ENCODE data around the gene KRT25. TPM values are rescaled to one million over a fixed set of nuclear protein-coding genes. Genes with fewer than 3 reads are reported as not detected.

The KRT25 gene
- total RNA-seq, 2 donors from 2014 or later: not detected

- DNase-seq (ENCODE audit: low spot score in 2 of 2) (no peak), ATAC-seq (no peak)
- Mint-ChIP-seq H3K9me3 (no peaks in the 10 kb centered on the region), H3K27ac (no peak overlapping the region), H3K36me3 (no peaks in the 10 kb centered on the region)
These were observed 36.2 kb downstream of the KRT25 start for GRCh38 chr17:40718930-40719329.

- no peak for DNase-seq (ENCODE audit: low spot score in 2 of 2)
- Mint-ChIP-seq H3K27ac (no peak overlapping the region), H3K36me3 (no peaks in the 10 kb centered on the region), H3K9me3 (no peaks in the 10 kb centered on the region)
- ATAC-seq: no peak
These were observed 37.4 kb downstream of the KRT25 start for GRCh38 chr17:40717776-40718175.

DNA sequence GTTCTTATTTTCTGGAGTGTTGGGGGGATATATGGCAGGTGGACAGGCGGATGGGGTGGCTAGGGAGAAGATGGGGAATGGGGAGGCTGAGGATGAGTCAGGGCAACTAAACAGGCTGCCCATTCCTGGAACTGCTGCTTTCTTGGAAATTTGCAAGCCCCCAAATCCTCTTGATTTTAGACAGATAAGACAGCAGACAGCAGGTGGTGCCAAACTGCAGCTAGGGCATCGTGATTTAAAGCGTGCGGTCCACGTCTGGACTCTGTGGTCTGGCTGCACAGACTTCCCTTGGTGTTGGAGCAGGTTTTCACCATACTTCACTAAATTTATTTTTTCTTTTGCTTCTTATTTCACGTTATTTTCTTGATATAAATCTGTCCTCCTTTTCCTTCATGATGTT, 40.7 kb downstream of the KRT25 start:
- H3K27ac Mint-ChIP-seq: no peak overlapping the region
- H3K9me3 Mint-ChIP-seq: no peaks in the 10 kb centered on the region
- ATAC-seq: no peak
- H3K36me3 Mint-ChIP-seq: no peaks in the 10 kb centered on the region
- no peak for DNase-seq (ENCODE audit: low spot score in 2 of 2)

GRCh38 chr17:40707745-40708144, 47.4 kb downstream of the KRT25 start:
- no peak overlapping the region for H3K27ac Mint-ChIP-seq
- ATAC-seq (no peak), DNase-seq (ENCODE audit: low spot score in 2 of 2) (no peak)
- H3K9me3 Mint-ChIP-seq: no peaks in the 10 kb centered on the region
- no peaks in the 10 kb centered on the region for H3K36me3 Mint-ChIP-seq

DNA sequence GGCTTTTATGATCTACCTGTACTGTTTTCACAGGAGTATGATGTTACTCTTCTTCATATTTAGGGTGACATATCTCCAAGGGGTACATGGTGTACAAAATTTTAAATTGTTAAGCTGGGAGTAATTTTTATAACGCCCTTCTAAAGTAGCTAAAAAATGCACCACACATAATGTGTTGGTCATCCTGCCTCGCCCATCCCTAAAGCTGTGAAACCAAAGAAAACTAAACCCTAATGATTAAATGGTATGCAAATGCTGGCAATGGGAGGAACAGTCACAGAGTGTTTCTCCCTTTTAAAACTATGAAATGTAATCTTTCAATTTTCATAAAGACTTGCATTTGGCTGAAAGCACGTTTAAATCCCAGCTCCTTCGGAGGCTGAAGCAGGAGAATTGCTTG, 49.5 kb downstream of the KRT25 start:
- ATAC-seq (no peak), DNase-seq (ENCODE audit: low spot score in 2 of 2) (no peak)
- no peaks in the 10 kb centered on the region for H3K9me3 Mint-ChIP-seq
- no peaks in the 10 kb centered on the region for H3K36me3 Mint-ChIP-seq
- no peak overlapping the region for H3K27ac Mint-ChIP-seq

- DNase-seq (ENCODE audit: low spot score in 2 of 2) (no peak), ATAC-seq (no peak)
- H3K36me3 Mint-ChIP-seq: no peaks in the 10 kb centered on the region
- H3K9me3 Mint-ChIP-seq: no peaks in the 10 kb centered on the region
- no peak within 1 kb of the TSS for H3K27ac Mint-ChIP-seq
These were observed 51.5 kb downstream of the KRT25 start, which contains the start of gene KRT24 for GRCh38 chr17:40703652-40704051. Gene KRT24 (minus strand): TSS chr17:40703752. CDS start chr17:40703693, 59 bp downstream.

DNA sequence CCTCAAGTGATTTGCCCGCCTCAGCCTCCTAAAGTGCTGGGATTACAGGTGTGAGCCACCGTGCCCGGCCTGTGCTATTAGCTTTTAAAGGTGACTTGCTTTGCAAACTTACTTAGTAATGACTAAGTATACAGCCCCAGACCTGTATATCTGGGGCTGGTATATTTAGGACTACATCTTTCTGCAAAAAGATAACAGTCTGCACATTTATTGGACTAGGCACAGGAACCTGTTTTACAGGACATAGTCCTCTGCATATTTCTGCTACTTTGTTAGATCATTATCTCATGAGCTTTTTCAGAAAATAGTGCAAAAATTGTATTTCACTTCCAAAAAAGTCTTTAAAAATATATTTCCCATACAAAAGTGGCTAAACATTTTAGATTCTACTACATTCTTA, 52.9 kb downstream of the KRT25 start:
- ATAC-seq (no peak), DNase-seq (ENCODE audit: low spot score in 2 of 2) (no peak)
- H3K9me3 Mint-ChIP-seq: no peaks in the 10 kb centered on the region
- no peaks in the 10 kb centered on the region for H3K36me3 Mint-ChIP-seq
- no peak overlapping the region for H3K27ac Mint-ChIP-seq

- no peaks in the 10 kb centered on the region for H3K36me3 Mint-ChIP-seq
- H3K27ac Mint-ChIP-seq: no peak overlapping the region
- DNase-seq (ENCODE audit: low spot score in 2 of 2) (no peak), ATAC-seq (no peak)
- H3K9me3 Mint-ChIP-seq: no peaks in the 10 kb centered on the region
These were observed 55.3 kb downstream of the KRT25 start for GRCh38 chr17:40699853-40700252.

GRCh38 chr17:40699371-40699770, 55.8 kb downstream of the KRT25 start:
- ATAC-seq: no peak
- Mint-ChIP-seq H3K9me3 (no peaks in the 10 kb centered on the region), H3K36me3 (no peaks in the 10 kb centered on the region), H3K27ac (peak overlapping the region in 1 of 2 donors; percentile 7)
- no peak for DNase-seq (ENCODE audit: low spot score in 2 of 2)

Other genes with a start within 250 kb of the KRT25 start
- gene CCR7, start 189.9 kb downstream of the KRT25 start, total RNA-seq: 100 to 1,000 TPM; 287 to 301 TPM
- 10 to 100 TPM; 85.6 to 93.9 TPM for gene SMARCE1, start 107.5 kb downstream of the KRT25 start, total RNA-seq
- not detected for gene KRT222, start 90.2 kb downstream of the KRT25 start, total RNA-seq
- gene KRT24, start 51.6 kb downstream of the KRT25 start, total RNA-seq: not detected
- gene KRT26, start 16.9 kb upstream of the KRT25 start, total RNA-seq: not detected
- gene KRT27, start 27.2 kb upstream of the KRT25 start, total RNA-seq: not detected
- not detected for gene KRT28, start 44.6 kb upstream of the KRT25 start, total RNA-seq
- 10 to 100 TPM; 28.2 to 33.2 TPM for gene KRT10, start 67.3 kb upstream of the KRT25 start, total RNA-seq
- not detected for gene KRT12, start 111.9 kb upstream of the KRT25 start, total RNA-seq
- not detected for gene KRT20, start 129.9 kb upstream of the KRT25 start, total RNA-seq
- gene KRT23, start 182.3 kb upstream of the KRT25 start, total RNA-seq: not detected
- gene KRT39, start 211.6 kb upstream of the KRT25 start, total RNA-seq: not detected
- gene KRT40, start 229.0 kb upstream of the KRT25 start, total RNA-seq: not detected
- not detected for gene KRTAP3-3, start 238.8 kb upstream of the KRT25 start, total RNA-seq
- gene KRTAP3-2, start 244.6 kb upstream of the KRT25 start, total RNA-seq: not detected